DND-41 (cell line): Measurements from ENCODE around the gene ZFPM1.
"Not testable (repeated sequence)": the region's sequence is repeated elsewhere in the genome, so short reads cannot be mapped to it uniquely, and the experiment has no call there.

Experiments
- ATAC-seq: fragments of 200-7000 bp; cut with Tn5 transposase; 3 replicates; pipeline ENCODE4 v1.9.1; 2021; ENCODE audit warnings: low read depth; ENCODE audit not compliant: insufficient read depth
- DNase-seq: peaks from one replicate; pipeline ENCODE4 v3.0.0-alpha.2; 2020
- H2AFZ ChIP-seq: 2 replicates; pipeline ENCODE4 v1.6.0; 2012; ENCODE audit warnings: low read depth, low read length
- H3K27ac ChIP-seq: 2 replicates; pipeline ENCODE4 v1.5.1; 2012; ENCODE audit warnings: low read length, inconsistent platforms
- H3K27me3 ChIP-seq: fragments of 200-600 bp; sonication (generic); 2 replicates; pipeline ENCODE4 v1.6.0; 2012; ENCODE audit warnings: low read length, mild to moderate bottlenecking, inconsistent platforms; ENCODE audit not compliant: insufficient read depth, poor library complexity
- H3K36me3 ChIP-seq: 2 replicates; pipeline ENCODE4 v1.5.1; 2012; ENCODE audit warnings: low read length, inconsistent platforms; ENCODE audit not compliant: insufficient read depth
- H3K4me1 ChIP-seq: 2 replicates; pipeline ENCODE4 v1.5.1; 2012; ENCODE audit warnings: mild to moderate bottlenecking, low read length; ENCODE audit not compliant: insufficient read depth
- H3K4me2 ChIP-seq: 2 replicates; pipeline ENCODE4 v1.6.0; 2012; ENCODE audit warnings: mild to moderate bottlenecking, moderate library complexity, low read length, inconsistent platforms; ENCODE audit not compliant: insufficient read depth
- H3K4me3 ChIP-seq, 2 experiments: fragments of 200-600 bp in 1 of 2; shearing (Covaris generic) in 1 of 2; 2 replicates each; pipeline ENCODE4 v1.5.1; 2012 to 2016; ENCODE audit warnings: inconsistent platforms in 2 of 2, low read length in 2 of 2, mild to moderate bottlenecking in 2 of 2, low read depth in 1 of 2, moderate library complexity in 1 of 2
- H3K79me2 ChIP-seq: 2 replicates; pipeline ENCODE4 v1.6.0; 2012; ENCODE audit warnings: low read length, inconsistent platforms; ENCODE audit not compliant: insufficient read depth
- H3K9ac ChIP-seq: 2 replicates; pipeline ENCODE4 v1.6.0; 2012; ENCODE audit warnings: low read depth, mild to moderate bottlenecking, inconsistent platforms, low read length, moderate library complexity
- H3K9me3 ChIP-seq: 2 replicates; pipeline ENCODE4 v1.5.1; 2012; ENCODE audit warnings: low read length, moderate library complexity, mild to moderate bottlenecking, inconsistent platforms; ENCODE audit not compliant: insufficient read depth, severe bottlenecking
- H4K20me1 ChIP-seq: 2 replicates; pipeline ENCODE4 v1.6.0; 2012; ENCODE audit warnings: low read length; ENCODE audit not compliant: insufficient read depth
- EZH2 ChIP-seq: IDR thresholded peaks from 3 replicates; pipeline ENCODE4 v1.6.1; 2012; ENCODE audit warnings: borderline replicate concordance, low read depth, mild to moderate bottlenecking, moderate library complexity, low read length, inconsistent platforms; ENCODE audit not compliant: severe bottlenecking
- TF ChIP-seq, protein P1 (sequence below): IDR thresholded peaks from 2 replicates; pipeline ENCODE4 v1.5.1; 2012; ENCODE audit warnings: borderline replicate concordance, low read length, moderate library complexity, mild to moderate bottlenecking; ENCODE audit not compliant: poor library complexity, severe bottlenecking; ENCODE audit errors: extremely low read depth

Gene ZFPM1

DNA sequence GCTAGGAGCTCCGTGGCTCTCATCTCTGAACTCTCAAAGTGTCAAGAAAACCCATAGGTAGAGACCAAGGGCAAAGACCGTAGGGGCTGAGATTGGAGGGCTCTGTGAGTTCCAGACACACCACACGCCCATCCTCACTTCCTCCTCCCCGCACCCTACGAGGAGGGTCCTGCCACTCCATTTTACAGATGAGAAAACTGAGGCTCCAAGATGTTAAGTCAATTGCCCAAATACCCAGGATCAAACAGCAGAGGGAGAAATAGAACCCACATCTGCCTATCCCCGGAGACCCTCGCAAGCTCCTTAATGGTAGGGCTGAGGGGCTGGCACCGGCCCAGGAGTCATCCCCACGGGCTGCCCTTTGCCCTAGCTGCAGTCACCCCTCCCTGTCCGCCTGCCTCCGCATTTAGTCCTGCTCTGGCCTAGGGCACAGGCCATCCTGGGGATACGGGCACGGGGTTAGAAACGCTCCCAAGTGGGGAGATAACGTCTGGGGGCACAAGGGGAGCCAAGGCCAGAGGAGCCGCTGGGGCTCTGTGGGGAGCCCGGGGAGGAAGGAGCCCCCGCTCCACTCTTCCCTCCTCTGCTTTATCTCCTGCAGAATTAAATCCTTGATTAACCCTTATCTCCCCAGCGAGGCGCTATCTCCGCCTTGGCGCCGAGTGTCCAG lies 63.0 kb downstream of the ZFPM1 start:
- Histone ChIP-seq H3K27ac (no peak overlapping the region), H3K9ac (no peak overlapping the region), H4K20me1 (peaks cover 4% of the 10 kb centered on the region), H3K27me3 (no peaks in the 10 kb centered on the region), H2AFZ (no peak overlapping the region), H3K4me1 (no peaks in the 10 kb centered on the region), H3K79me2 (no peaks in the 10 kb centered on the region), H3K9me3 (no peaks in the 10 kb centered on the region), H3K4me2 (no peak overlapping the region), H3K4me3 (no peak overlapping the region), H3K36me3 (no peaks in the 10 kb centered on the region)
- DNase-seq: no peak
- no peak for ATAC-seq
- no peak for TF ChIP-seq EZH2
- TF ChIP-seq, protein P1, sequence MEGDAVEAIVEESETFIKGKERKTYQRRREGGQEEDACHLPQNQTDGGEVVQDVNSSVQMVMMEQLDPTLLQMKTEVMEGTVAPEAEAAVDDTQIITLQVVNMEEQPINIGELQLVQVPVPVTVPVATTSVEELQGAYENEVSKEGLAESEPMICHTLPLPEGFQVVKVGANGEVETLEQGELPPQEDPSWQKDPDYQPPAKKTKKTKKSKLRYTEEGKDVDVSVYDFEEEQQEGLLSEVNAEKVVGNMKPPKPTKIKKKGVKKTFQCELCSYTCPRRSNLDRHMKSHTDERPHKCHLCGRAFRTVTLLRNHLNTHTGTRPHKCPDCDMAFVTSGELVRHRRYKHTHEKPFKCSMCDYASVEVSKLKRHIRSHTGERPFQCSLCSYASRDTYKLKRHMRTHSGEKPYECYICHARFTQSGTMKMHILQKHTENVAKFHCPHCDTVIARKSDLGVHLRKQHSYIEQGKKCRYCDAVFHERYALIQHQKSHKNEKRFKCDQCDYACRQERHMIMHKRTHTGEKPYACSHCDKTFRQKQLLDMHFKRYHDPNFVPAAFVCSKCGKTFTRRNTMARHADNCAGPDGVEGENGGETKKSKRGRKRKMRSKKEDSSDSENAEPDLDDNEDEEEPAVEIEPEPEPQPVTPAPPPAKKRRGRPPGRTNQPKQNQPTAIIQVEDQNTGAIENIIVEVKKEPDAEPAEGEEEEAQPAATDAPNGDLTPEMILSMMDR: no peak

DNA sequence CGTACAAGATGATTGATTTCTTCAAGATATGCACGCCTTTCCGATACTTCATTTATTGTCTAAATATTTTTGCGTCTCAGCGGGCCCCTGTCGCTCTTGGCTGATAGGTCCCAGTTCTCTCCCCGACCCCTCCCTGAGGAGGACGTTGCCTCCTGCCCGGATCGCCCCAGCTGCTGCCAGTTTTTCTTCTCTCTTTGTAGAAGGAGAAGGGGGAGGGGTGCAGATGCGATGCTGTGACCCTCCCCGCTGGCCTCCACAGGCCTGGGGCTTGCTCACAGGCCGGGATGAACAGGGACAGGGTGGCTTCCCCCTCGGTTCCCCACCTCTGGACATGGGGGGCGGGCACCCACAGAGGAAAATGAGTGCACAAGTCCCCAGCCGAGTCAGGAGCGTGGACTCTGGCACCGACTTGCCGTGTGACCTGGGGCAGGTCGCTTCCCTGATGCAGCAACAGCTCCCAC lies 63.6 kb downstream of the ZFPM1 start:
- H3K27ac ChIP-seq: no peak overlapping the region
- no peak for DNase-seq
- peaks cover 3% of the 10 kb centered on the region for H4K20me1 ChIP-seq
- H3K27me3 ChIP-seq: no peaks in the 10 kb centered on the region
- H3K79me2 ChIP-seq: no peaks in the 10 kb centered on the region
- H3K9ac ChIP-seq: no peak overlapping the region
- no peaks in the 10 kb centered on the region for H3K36me3 ChIP-seq
- H3K4me2 ChIP-seq: no peak overlapping the region
- TF ChIP-seq EZH2: no peak
- TF ChIP-seq, protein P1: no peak
- no peaks in the 10 kb centered on the region for H3K4me1 ChIP-seq
- H3K9me3 ChIP-seq: no peaks in the 10 kb centered on the region
- no peak for ATAC-seq
- no peak overlapping the region for H3K4me3 ChIP-seq
- H2AFZ ChIP-seq: no peak overlapping the region

DNA sequence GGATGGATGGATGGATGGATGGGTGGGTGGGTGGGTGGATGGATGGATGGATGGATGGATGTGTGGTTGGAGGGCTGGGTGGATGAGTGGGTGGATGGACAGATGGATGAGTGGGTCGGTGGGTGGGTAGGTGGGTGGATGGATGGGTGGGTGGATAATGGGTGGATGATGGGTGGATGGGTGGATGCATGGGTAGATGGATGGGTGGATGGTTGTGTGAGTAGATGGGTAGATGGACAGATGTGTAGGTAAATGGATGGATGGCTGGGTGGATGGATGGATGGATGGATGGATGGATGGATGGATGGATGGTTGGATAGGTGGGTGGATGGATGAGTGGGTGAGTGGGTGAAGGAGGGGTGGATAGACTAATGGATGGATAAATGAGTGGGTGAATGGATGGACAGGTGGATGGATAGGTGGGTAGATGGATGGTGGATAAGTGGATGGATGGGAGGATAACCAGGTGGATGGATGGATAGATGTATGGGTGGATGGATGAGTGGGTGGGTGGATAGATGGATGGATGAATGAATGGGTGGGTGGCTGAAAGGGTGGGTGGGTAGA lies 64.2 kb downstream of the ZFPM1 start:
- H3K36me3 ChIP-seq, H3K4me1 ChIP-seq, H3K27ac ChIP-seq, H3K9ac ChIP-seq, H3K4me2 ChIP-seq, H3K27me3 ChIP-seq, H3K9me3 ChIP-seq, H4K20me1 ChIP-seq, H3K79me2 ChIP-seq, H3K4me3 ChIP-seq, ATAC-seq, H2AFZ ChIP-seq, DNase-seq: not testable (repeated sequence)

DNA sequence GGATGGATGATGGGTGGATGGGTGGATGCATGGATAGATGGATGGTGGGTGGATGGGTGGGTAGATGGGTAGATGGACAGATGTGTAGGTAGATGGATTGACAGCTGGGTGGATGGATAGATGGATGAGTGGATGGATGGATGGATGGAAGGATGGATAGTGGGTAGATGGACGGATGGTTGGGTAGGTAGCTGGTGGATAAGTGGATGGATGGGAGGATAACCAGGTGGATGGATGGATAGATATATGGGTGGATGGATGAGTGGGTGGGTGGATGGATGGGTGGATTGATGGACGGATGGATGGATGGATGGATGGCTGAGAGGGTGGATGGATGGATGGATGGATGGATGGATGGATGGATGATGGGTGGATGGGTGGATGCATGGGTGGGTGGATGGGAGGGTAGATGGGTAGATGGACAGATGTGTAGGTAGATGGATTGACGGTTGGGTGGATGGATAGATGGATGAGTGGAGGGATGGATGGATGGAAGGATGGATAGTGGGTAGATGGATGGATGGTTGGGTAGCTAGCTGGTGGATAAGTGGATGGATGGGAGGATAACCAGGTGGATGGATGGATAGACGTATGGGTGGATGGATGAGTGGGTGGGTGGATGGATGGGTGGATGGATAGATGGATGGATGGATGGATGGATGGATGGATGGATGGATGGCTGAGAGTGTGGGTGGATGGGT lies 65.5 kb downstream of the ZFPM1 start:
- H3K9me3 ChIP-seq, H3K27ac ChIP-seq, ATAC-seq, H3K79me2 ChIP-seq, H2AFZ ChIP-seq, H3K4me2 ChIP-seq, DNase-seq, H3K4me1 ChIP-seq, H3K36me3 ChIP-seq, H3K27me3 ChIP-seq, H3K9ac ChIP-seq, H3K4me3 ChIP-seq, H4K20me1 ChIP-seq: not testable (repeated sequence)
